Astrocyte of the hippocampus (primary cell): ENCODE results near the gene CCL24.
"Not testable (repeated sequence)": the region's sequence is repeated elsewhere in the genome, so short reads cannot be mapped to it uniquely, and the experiment has no call there.

Experiments used
- DNase-seq: peaks from one replicate; pipeline ENCODE4 v3.0.0; 2011; ENCODE audit warnings: low read depth, low spot score

The CCL24 gene

GRCh38 chr7:75819711-75820110 is 6.1 kb upstream of the CCL24 start:
- no peak for DNase-seq

- DNase-seq, result no peak
These were observed 4.9 kb upstream of the CCL24 start for GRCh38 chr7:75818472-75818871.

GRCh38 chr7:75817116-75817515 is 3.5 kb upstream of the CCL24 start:
- no peak for DNase-seq

GRCh38 chr7:75815418-75816064 is 1.9 kb upstream of the CCL24 start:
- DNase-seq, result no peak

- DNase-seq, result peak; percentile 26
These were observed 871 bp upstream of the CCL24 start for GRCh38 chr7:75814407-75814947.

- DNase-seq, result no peak
These were observed 522 bp downstream of the CCL24 start for GRCh38 chr7:75813084-75813483.

- DNase-seq, result no peak
These were observed 1.5 kb downstream of the CCL24 start for GRCh38 chr7:75811894-75812678.

- DNase-seq, result no peak
These were observed 4.2 kb downstream of the CCL24 start for GRCh38 chr7:75809396-75809795.

- DNase-seq, result no peak
These were observed 5.5 kb downstream of the CCL24 start for GRCh38 chr7:75808106-75808505.

- no peak for DNase-seq
These were observed 6.2 kb downstream of the CCL24 start for GRCh38 chr7:75807452-75807851.

GRCh38 chr7:75806560-75807307 is 6.9 kb downstream of the CCL24 start:
- no peak for DNase-seq

- no peak for DNase-seq
These were observed 8.9 kb downstream of the CCL24 start for GRCh38 chr7:75804705-75805104.

- DNase-seq, result no peak
These were observed 9.6 kb downstream of the CCL24 start for GRCh38 chr7:75804004-75804403.

- no peak for DNase-seq
These were observed 11.1 kb downstream of the CCL24 start for GRCh38 chr7:75802552-75802821.

GRCh38 chr7:75798770-75799169 is 14.8 kb downstream of the CCL24 start:
- no peak for DNase-seq

- no peak for DNase-seq
These were observed 17.2 kb downstream of the CCL24 start for GRCh38 chr7:75796420-75796819.

- no peak for DNase-seq
These were observed 17.7 kb downstream of the CCL24 start for GRCh38 chr7:75795831-75796285.

- DNase-seq, result no peak
These were observed 19.9 kb downstream of the CCL24 start for GRCh38 chr7:75793676-75794075.

GRCh38 chr7:75792567-75792966 is 21.0 kb downstream of the CCL24 start:
- DNase-seq, result not testable (repeated sequence)

GRCh38 chr7:75789361-75789924 is 24.2 kb downstream of the CCL24 start:
- DNase-seq, result no peak

- DNase-seq, result not testable (repeated sequence)
These were observed 25.3 kb downstream of the CCL24 start for GRCh38 chr7:75788154-75788847.
